ENCODE measurements around the gene KIAA0232. TPM values are rescaled to one million over a fixed set of nuclear protein-coding genes. Genes with fewer than 3 reads are reported as not detected.

Gene KIAA0232
- total and polyA plus RNA-seq, 9 of the 15 experiments (the other 6 are each of a cell fraction or from before 2014, with no cell fraction given): 3.5 to 17.4 (median 13.0) TPM

GRCh38 chr4:6913350-6913905, 130.9 kb downstream of the KIAA0232 start (continued):
- TF ChIP-seq, protein P1, sequence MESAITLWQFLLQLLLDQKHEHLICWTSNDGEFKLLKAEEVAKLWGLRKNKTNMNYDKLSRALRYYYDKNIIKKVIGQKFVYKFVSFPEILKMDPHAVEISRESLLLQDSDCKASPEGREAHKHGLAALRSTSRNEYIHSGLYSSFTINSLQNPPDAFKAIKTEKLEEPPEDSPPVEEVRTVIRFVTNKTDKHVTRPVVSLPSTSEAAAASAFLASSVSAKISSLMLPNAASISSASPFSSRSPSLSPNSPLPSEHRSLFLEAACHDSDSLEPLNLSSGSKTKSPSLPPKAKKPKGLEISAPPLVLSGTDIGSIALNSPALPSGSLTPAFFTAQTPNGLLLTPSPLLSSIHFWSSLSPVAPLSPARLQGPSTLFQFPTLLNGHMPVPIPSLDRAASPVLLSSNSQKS (CRISPR knock-in tag; IDR thresholded peaks at IDR 0.05): no peak
- TF ChIP-seq NCOA6 (IDR thresholded peaks at IDR 0.05): no peak
- TF ChIP-seq CC2D1A (IDR thresholded peaks at IDR 0.05): no peak
- TF ChIP-seq ZNF778 (CRISPR knock-in tag; IDR thresholded peaks at IDR 0.05): no peak
- TF ChIP-seq SMARCE1 (IDR thresholded peaks at IDR 0.05): no peak
- TF ChIP-seq ZBTB17 (CRISPR knock-in tag; IDR thresholded peaks at IDR 0.05): no peak
- TF ChIP-seq, protein P2, sequence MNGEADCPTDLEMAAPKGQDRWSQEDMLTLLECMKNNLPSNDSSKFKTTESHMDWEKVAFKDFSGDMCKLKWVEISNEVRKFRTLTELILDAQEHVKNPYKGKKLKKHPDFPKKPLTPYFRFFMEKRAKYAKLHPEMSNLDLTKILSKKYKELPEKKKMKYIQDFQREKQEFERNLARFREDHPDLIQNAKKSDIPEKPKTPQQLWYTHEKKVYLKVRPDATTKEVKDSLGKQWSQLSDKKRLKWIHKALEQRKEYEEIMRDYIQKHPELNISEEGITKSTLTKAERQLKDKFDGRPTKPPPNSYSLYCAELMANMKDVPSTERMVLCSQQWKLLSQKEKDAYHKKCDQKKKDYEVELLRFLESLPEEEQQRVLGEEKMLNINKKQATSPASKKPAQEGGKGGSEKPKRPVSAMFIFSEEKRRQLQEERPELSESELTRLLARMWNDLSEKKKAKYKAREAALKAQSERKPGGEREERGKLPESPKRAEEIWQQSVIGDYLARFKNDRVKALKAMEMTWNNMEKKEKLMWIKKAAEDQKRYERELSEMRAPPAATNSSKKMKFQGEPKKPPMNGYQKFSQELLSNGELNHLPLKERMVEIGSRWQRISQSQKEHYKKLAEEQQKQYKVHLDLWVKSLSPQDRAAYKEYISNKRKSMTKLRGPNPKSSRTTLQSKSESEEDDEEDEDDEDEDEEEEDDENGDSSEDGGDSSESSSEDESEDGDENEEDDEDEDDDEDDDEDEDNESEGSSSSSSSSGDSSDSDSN (IDR thresholded peaks at IDR 0.05; ENCODE audit: borderline replicate concordance in 1 of 2, low read depth in 2 of 2, low read length in 2 of 2): no peak
- TF ChIP-seq, protein P3, sequence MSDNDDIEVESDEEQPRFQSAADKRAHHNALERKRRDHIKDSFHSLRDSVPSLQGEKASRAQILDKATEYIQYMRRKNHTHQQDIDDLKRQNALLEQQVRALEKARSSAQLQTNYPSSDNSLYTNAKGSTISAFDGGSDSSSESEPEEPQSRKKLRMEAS (CRISPR knock-in tag; IDR thresholded peaks at IDR 0.05): no peak
- TF ChIP-seq FIP1L1 (IDR thresholded peaks at IDR 0.05; ENCODE audit: low read depth, low read length, poor library complexity, severe bottlenecking): no peak
- no peak for TF ChIP-seq ZKSCAN1 (IDR thresholded peaks at IDR 0.05; ENCODE audit: low read depth, low read length)
- TF ChIP-seq IRF9 (tag; IDR thresholded peaks at IDR 0.05): no peak
- TF ChIP-seq ELF2 (CRISPR knock-in tag; IDR thresholded peaks at IDR 0.05): no peak

Data from K562 (cell line).